ENCODE measurements around the gene SEMG2.

SEMG2 gene

DNA sequence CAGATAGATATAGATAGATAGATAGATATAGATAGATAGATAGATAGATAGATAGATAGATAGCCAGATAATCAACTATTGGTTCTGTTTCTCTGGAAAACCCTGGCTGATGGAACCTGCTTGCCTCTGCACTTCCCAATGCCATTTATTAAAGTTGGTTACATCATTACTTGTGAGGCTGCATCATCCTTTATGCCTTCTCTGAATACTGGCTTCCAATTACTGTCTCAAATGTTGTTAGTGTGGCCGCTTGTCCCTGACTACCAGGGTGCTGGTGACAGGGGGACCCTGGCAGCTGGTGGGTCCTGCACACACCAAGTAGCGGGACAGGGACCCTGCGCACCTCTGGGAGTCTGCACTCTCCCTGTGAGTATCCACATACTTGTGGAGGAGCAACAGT, 37.1 kb downstream of the SEMG2 start:
- no peak overlapping the region for H3K4me3 ChIP-seq (ENCODE audit: low read depth, low read length)
- TF ChIP-seq, protein P1, sequence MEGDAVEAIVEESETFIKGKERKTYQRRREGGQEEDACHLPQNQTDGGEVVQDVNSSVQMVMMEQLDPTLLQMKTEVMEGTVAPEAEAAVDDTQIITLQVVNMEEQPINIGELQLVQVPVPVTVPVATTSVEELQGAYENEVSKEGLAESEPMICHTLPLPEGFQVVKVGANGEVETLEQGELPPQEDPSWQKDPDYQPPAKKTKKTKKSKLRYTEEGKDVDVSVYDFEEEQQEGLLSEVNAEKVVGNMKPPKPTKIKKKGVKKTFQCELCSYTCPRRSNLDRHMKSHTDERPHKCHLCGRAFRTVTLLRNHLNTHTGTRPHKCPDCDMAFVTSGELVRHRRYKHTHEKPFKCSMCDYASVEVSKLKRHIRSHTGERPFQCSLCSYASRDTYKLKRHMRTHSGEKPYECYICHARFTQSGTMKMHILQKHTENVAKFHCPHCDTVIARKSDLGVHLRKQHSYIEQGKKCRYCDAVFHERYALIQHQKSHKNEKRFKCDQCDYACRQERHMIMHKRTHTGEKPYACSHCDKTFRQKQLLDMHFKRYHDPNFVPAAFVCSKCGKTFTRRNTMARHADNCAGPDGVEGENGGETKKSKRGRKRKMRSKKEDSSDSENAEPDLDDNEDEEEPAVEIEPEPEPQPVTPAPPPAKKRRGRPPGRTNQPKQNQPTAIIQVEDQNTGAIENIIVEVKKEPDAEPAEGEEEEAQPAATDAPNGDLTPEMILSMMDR (IDR thresholded peaks at IDR 0.05; ENCODE audit: low read depth, low read length): no peak
- TF ChIP-seq MAX (IDR thresholded peaks at IDR 0.05; ENCODE audit: low read depth, low read length): no peak
- no peak for TF ChIP-seq MYC (IDR thresholded peaks at IDR 0.05; ENCODE audit: low read depth, low read length)
- no peak for TF ChIP-seq POLR2A (IDR thresholded peaks at IDR 0.05; ENCODE audit: extremely low read depth, insufficient read length)
- DNase-seq (ENCODE audit: low read depth): no peak

- TF ChIP-seq, protein P1 (IDR thresholded peaks at IDR 0.05; ENCODE audit: low read depth, low read length): no peak
- TF ChIP-seq POLR2A (IDR thresholded peaks at IDR 0.05; ENCODE audit: extremely low read depth, insufficient read length): no peak
- TF ChIP-seq MYC (IDR thresholded peaks at IDR 0.05; ENCODE audit: low read depth, low read length): no peak
- TF ChIP-seq MAX (IDR thresholded peaks at IDR 0.05; ENCODE audit: low read depth, low read length): no peak
- no peak overlapping the region for H3K4me3 ChIP-seq (ENCODE audit: low read depth, low read length)
- no peak for DNase-seq (ENCODE audit: low read depth)
Observed at GRCh38 chr20:45258664-45259063, 37.5 kb downstream of the SEMG2 start.

GRCh38 chr20:45263556-45264266, 42.5 kb downstream of the SEMG2 start:
- H3K4me3 ChIP-seq (ENCODE audit: low read depth, low read length): no peak overlapping the region
- DNase-seq (ENCODE audit: low read depth): no peak
- TF ChIP-seq POLR2A (IDR thresholded peaks at IDR 0.05; ENCODE audit: extremely low read depth, insufficient read length) (no peak), MYC (IDR thresholded peaks at IDR 0.05; ENCODE audit: low read depth, low read length) (no peak), MAX (IDR thresholded peaks at IDR 0.05; ENCODE audit: low read depth, low read length) (no peak)
- TF ChIP-seq, protein P1 (IDR thresholded peaks at IDR 0.05; ENCODE audit: low read depth, low read length): no peak

DNA sequence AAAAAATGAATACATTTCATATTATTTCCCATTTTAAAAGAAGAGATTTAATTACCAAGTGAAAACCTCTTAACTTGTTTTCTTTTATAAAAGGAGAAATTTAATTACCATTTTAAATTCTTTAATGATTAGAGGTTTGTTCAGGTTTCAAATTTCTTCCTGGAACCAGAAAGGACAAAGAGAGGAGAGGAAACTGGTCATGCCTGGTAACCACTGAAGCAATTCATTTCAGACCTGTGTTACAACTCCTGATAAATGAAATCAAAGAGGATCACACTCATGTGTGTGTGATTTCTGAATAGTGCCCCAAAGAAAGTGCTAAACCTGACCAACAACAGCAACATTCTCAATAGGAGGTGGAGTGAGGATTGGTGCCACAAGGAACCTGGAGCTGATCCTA, 45.8 kb downstream of the SEMG2 start:
- TF ChIP-seq, protein P1 (IDR thresholded peaks at IDR 0.05; ENCODE audit: low read depth, low read length): no peak
- TF ChIP-seq MAX (IDR thresholded peaks at IDR 0.05; ENCODE audit: low read depth, low read length) (no peak), POLR2A (IDR thresholded peaks at IDR 0.05; ENCODE audit: extremely low read depth, insufficient read length) (no peak), MYC (IDR thresholded peaks at IDR 0.05; ENCODE audit: low read depth, low read length) (no peak)
- H3K4me3 ChIP-seq (ENCODE audit: low read depth, low read length): no peak overlapping the region
- DNase-seq (ENCODE audit: low read depth): no peak

DNA sequence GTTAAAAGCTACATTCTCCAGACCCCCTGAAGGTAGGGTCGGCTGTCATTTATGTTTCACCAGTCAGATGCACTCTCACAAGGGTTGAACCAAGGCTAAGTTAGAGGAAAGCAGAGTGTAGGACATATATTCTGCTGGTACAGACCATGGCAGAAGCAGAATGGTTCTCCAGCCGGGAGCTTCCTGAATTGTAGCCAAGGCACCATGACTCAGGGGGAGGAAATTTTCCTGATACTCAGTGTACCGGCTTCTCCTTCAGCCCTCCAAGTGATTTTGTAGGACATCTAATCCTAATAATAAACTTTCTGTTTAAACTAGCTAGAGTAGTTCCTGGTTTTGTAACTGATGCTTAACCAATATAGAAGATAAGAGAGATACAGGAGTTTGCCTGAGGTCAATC, 47.4 kb downstream of the SEMG2 start:
- no peak overlapping the region for H3K4me3 ChIP-seq (ENCODE audit: low read depth, low read length)
- TF ChIP-seq POLR2A (IDR thresholded peaks at IDR 0.05; ENCODE audit: extremely low read depth, insufficient read length) (no peak), MYC (IDR thresholded peaks at IDR 0.05; ENCODE audit: low read depth, low read length) (no peak), MAX (IDR thresholded peaks at IDR 0.05; ENCODE audit: low read depth, low read length) (no peak)
- TF ChIP-seq, protein P1 (IDR thresholded peaks at IDR 0.05; ENCODE audit: low read depth, low read length): no peak
- no peak for DNase-seq (ENCODE audit: low read depth)
